Endothelial cell (in vitro differentiated cells): ENCODE data around the gene PTF1A. TPM values are rescaled to one million over a fixed set of nuclear protein-coding genes. Genes with fewer than 3 reads are reported as not detected.

Experiments used
- DNase-seq: peaks from one replicate; pipeline ENCODE4 v3.0.0; 2021; ENCODE audit warnings: low spot score
- H3K27ac Mint-ChIP-seq: one replicate; pipeline ENCODE4 v1.8.0; 2021; ENCODE audit warnings: mixed read lengths, inconsistent platforms; ENCODE audit not compliant: unreplicated experiment
- H3K27me3 Mint-ChIP-seq: one replicate; pipeline ENCODE4 v1.8.0; 2021; ENCODE audit warnings: mild to moderate bottlenecking, moderate library complexity, mixed read lengths, inconsistent platforms; ENCODE audit not compliant: unreplicated experiment
- H3K36me3 Mint-ChIP-seq: one replicate; pipeline ENCODE4 v1.8.0; 2021; ENCODE audit warnings: mild to moderate bottlenecking, low read depth, mixed read lengths, inconsistent platforms; ENCODE audit not compliant: unreplicated experiment
- H3K4me1 Mint-ChIP-seq: one replicate; pipeline ENCODE4 v1.8.0; 2021; ENCODE audit warnings: mild to moderate bottlenecking, mixed read lengths, inconsistent platforms; ENCODE audit not compliant: unreplicated experiment
- H3K4me3 Mint-ChIP-seq: one replicate; pipeline ENCODE4 v1.8.0; 2021; ENCODE audit warnings: mild to moderate bottlenecking, mixed read lengths, inconsistent platforms; ENCODE audit not compliant: unreplicated experiment
- H3K9me3 Mint-ChIP-seq: one replicate; pipeline ENCODE4 v1.8.0; 2021; ENCODE audit warnings: mixed read lengths, inconsistent platforms; ENCODE audit not compliant: unreplicated experiment
- CTCF ChIP-seq: fragments of 200-600 bp; sonication (generic); IDR thresholded peaks from one replicate; pipeline ENCODE4 v1.5.0; 2021; ENCODE audit warnings: antibody characterized with exemption; ENCODE audit not compliant: unreplicated experiment
- total RNA-seq: library from RNA; stranded (reverse); fragmentation: NEBNext Ultra II Directional; extraction: Animal tissue kit (Norgen Biotek cat#: 25700); gene quantifications from one replicate; pipeline ENCODE4 v1.2.1, GENCODE V29; 2021; ENCODE audit not compliant: unreplicated experiment

PTF1A gene
- total RNA-seq, 1 donor from 2014 or later: not detected

DNA sequence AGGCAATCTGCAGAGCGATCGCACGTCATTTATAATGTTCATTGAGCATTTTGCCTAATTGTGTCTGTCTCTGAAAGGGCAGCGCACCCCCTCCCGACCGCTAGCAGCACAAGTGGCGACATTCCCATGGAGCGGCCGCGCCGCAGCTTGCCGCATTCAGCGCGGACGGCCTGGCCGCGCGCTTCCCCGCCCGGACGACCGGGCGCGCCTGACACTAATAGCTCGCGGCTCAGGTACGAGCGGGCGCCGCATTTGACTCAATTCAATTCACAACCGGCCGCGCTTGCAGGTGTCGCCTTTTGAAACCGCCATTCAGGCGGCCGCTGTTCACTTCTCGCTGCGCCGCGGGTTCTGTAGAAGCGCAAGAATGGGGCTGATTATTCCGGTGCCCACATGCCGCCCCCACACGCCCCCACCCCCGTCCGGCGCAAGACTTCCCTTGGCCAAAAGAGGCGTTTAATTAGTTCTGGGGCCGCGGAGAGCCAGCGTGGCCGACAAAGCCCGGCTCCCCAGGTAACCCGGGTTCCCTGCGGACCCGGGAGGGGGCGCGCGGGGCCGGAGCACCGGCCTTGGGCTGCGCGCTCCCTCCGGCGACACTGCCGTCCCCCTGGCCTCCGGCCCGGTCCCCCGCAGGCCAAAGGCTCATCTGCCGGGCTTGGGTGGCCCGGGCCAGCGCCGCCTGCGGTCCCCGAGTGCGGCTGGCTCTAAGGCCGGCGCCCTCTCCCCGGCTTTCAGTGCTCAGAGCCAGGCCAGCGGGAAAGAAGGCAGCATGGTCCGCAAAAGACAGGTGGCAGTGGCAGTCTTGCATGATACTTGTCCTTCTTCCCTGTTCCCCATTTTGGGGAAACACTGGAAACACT, 18.7 kb upstream of the PTF1A start:
- no peak overlapping the region for H3K4me3 Mint-ChIP-seq
- peaks cover 34% of the 10 kb centered on the region for H3K27me3 Mint-ChIP-seq
- DNase-seq: peak; percentile 32
- no peaks in the 10 kb centered on the region for H3K36me3 Mint-ChIP-seq
- H3K9me3 Mint-ChIP-seq: no peaks in the 10 kb centered on the region
- H3K4me1 Mint-ChIP-seq: peaks cover 8% of the 10 kb centered on the region
- no peak overlapping the region for H3K27ac Mint-ChIP-seq
- TF ChIP-seq CTCF: no peak

GRCh38 chr10:23174074-23174976, 17.8 kb upstream of the PTF1A start:
- no peak for TF ChIP-seq CTCF
- peaks cover 8% of the 10 kb centered on the region for H3K4me1 Mint-ChIP-seq
- no peak overlapping the region for H3K27ac Mint-ChIP-seq
- H3K36me3 Mint-ChIP-seq: no peaks in the 10 kb centered on the region
- H3K27me3 Mint-ChIP-seq: peaks cover 35% of the 10 kb centered on the region
- no peak overlapping the region for H3K4me3 Mint-ChIP-seq
- DNase-seq: no peak
- no peaks in the 10 kb centered on the region for H3K9me3 Mint-ChIP-seq

DNA sequence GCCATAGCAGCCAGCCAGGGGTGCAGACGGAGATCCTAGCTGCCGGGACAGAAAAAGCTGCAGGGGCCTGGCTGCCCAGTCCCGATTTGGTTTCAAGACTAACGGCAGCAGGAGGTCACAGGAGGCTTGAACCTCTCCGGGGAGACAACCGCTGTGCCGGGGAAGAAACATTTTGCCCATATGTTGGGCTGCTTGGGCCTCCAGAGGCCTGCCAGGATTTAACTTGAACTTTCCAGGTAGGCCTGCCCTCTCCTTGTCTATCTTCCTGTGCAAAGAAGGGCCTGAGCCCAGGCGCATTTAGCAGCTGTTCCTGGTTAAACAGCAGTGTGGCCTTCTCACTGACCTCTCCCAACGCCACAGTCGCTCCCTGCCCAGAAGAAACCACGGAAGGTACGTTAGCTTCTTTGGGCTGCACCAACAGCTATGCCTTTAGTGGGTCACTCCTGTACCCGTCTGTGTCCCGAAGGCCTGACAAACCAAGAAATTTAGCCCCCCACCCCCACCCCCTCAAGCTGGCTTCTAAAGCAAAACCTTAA, 17.1 kb upstream of the PTF1A start:
- TF ChIP-seq CTCF: no peak
- H3K9me3 Mint-ChIP-seq: no peaks in the 10 kb centered on the region
- DNase-seq: no peak
- no peak overlapping the region for H3K4me3 Mint-ChIP-seq
- H3K27ac Mint-ChIP-seq: no peak overlapping the region
- peaks cover 39% of the 10 kb centered on the region for H3K27me3 Mint-ChIP-seq
- no peaks in the 10 kb centered on the region for H3K36me3 Mint-ChIP-seq
- H3K4me1 Mint-ChIP-seq: peaks cover 8% of the 10 kb centered on the region

- Mint-ChIP-seq H3K9me3 (no peaks in the 10 kb centered on the region), H3K36me3 (no peaks in the 10 kb centered on the region), H3K4me1 (peaks cover 8% of the 10 kb centered on the region), H3K27ac (no peak overlapping the region), H3K4me3 (no peak overlapping the region), H3K27me3 (peaks cover 22% of the 10 kb centered on the region)
- no peak for TF ChIP-seq CTCF
- no peak for DNase-seq
Observed at GRCh38 chr10:23186178-23186577, 5.9 kb upstream of the PTF1A start.
